GM19240 (cell line): ENCODE data around the gene TMCO4.
"Not testable (repeated sequence)": the region's sequence is repeated elsewhere in the genome, so short reads cannot be mapped to it uniquely, and the experiment has no call there.

Experiments used
- DNase-seq: peaks from one replicate; pipeline ENCODE4 v3.0.0; 2011; ENCODE audit warnings: low spot score; ENCODE audit not compliant: insufficient read length

TMCO4 gene

GRCh38 chr1:19640363-19641316 is 159.1 kb downstream of the TMCO4 start:
- no peak for DNase-seq

GRCh38 chr1:19639999-19640362 is 159.7 kb downstream of the TMCO4 start:
- DNase-seq, result no peak

- DNase-seq, result not testable (repeated sequence)
Measured at GRCh38 chr1:19639228-19639627, 160.5 kb downstream of the TMCO4 start.

- no peak for DNase-seq
Measured at GRCh38 chr1:19637606-19638005, 162.1 kb downstream of the TMCO4 start.

GRCh38 chr1:19636749-19637148 is 163.0 kb downstream of the TMCO4 start:
- DNase-seq, result not testable (repeated sequence)

GRCh38 chr1:19636065-19636464 is 163.7 kb downstream of the TMCO4 start:
- no peak for DNase-seq

- DNase-seq, result no peak
Measured at GRCh38 chr1:19635646-19636045, 164.1 kb downstream of the TMCO4 start.

GRCh38 chr1:19635064-19635463 is 164.7 kb downstream of the TMCO4 start:
- not testable (repeated sequence) for DNase-seq

GRCh38 chr1:19633106-19633505 is 166.6 kb downstream of the TMCO4 start:
- DNase-seq, result no peak
